Heart left ventricle (tissue), 16 donors: ENCODE data around the gene ICA1L. TPM values are rescaled to one million over a fixed set of nuclear protein-coding genes. Genes with fewer than 3 reads are reported as not detected.

Experiments used
- ATAC-seq, 4 donors: fragments of 200-7000 bp; cut with Tn5 transposase; one replicate each; pipeline ENCODE4 v1.9.1; 2020 to 2022; ENCODE audit warnings: moderate library complexity in 4 of 4, mild to moderate bottlenecking in 3 of 4, moderate number of reproducible peaks in 1 of 4
- DNase-seq, 5 donors: peaks; one replicate each; pipeline ENCODE4 v3.0.0-alpha.2; 2020
- H3K27ac ChIP-seq, 12 donors: fragments of 200-600 bp; sonication (generic) in 4 of 12; one replicate each; pipeline versions ENCODE4 v1.5.0 to v1.8.0; 2016 to 2022; ENCODE audit warnings: mild to moderate bottlenecking in 2 of 12
- H3K27me3 ChIP-seq, 9 donors: fragments of 200-600 bp; sonication (generic) in 2 of 9; one replicate each; pipeline versions ENCODE4 v1.5.1 to v1.8.0; 2016 to 2022; ENCODE audit warnings: mild to moderate bottlenecking in 3 of 9
- H3K36me3 ChIP-seq, 9 donors: fragments of 200-600 bp; sonication (generic) in 2 of 9; one replicate each; pipeline versions ENCODE4 v1.5.0 to v1.8.0; 2018 to 2022; ENCODE audit warnings: mild to moderate bottlenecking in 2 of 9
- H3K4me1 ChIP-seq, 12 donors: fragments of 200-600 bp; sonication (generic) in 4 of 12; one replicate each; pipeline versions ENCODE4 v1.5.0 to v1.8.0; 2016 to 2022; ENCODE audit warnings: mild to moderate bottlenecking in 3 of 12
- H3K4me3 ChIP-seq, 12 donors: fragments of 200-600 bp; sonication (generic) in 4 of 12; one replicate each; pipeline versions ENCODE4 v1.5.0 to v1.8.0; 2017 to 2022; ENCODE audit warnings: mild to moderate bottlenecking in 9 of 12, moderate library complexity in 4 of 12
- H3K9me3 ChIP-seq, 12 donors: fragments of 200-600 bp; sonication (generic) in 4 of 12; one replicate each; pipeline versions ENCODE4 v1.5.0 to v1.8.0; 2016 to 2022; ENCODE audit warnings: mild to moderate bottlenecking in 1 of 12
- CTCF ChIP-seq, 12 donors: fragments of 200-600 bp; sonication (generic) in 4 of 12; IDR thresholded peaks; one replicate each; pipeline versions ENCODE4 v1.5.0 to v1.8.0; 2018 to 2022; ENCODE audit warnings: antibody characterized with exemption in 12 of 12, mild to moderate bottlenecking in 5 of 12
- POLR2A ChIP-seq, 2 donors: fragments of 450-650 bp; IDR thresholded peaks; one replicate each; pipeline ENCODE4 v1.6.1; 2017; ENCODE audit warnings: antibody characterized with exemption in 2 of 2, mild to moderate bottlenecking in 2 of 2, moderate library complexity in 2 of 2
- WGBS, 4 donors: extraction: QIAGEN DNeasy Blood & Tissue Kit in 2 of 4; methylation state at CpG; one replicate each; pipeline versions ENCODE4 v1.1.5 to v1.1.7; 2013 to 2018; 5-methylcytosine and 5-hydroxymethylcytosine counted together
- intact Hi-C, 10 donors: fragments of 100-400 bp; cut with DNase I; formaldehyde crosslinking; loops; one replicate each; pipeline versions ENCODE4 v1.11.1 to v1.14.2; 2022
- polyA plus RNA-seq, 2 donors: library from polyadenylated mRNA; stranded (reverse); fragments of 200-250 nt; gene quantifications; one replicate each; pipeline ENCODE4 v1.2.3, GENCODE V29; 2013
- total RNA-seq, 9 donors: library from RNA; depleted of rRNA in 2 of 9; stranded (reverse); fragments of >200 nt in 2 of 9; fragmentation: NEBNext Ultra II Directional in 3 of 9; extraction: Animal tissue kit (Norgen Biotek cat#: 25700) in 3 of 9; gene quantifications; one replicate each; pipeline versions ENCODE4 v1.1.0 to v1.2.4, GENCODE V29; 2016 to 2023
- donor health status: ischemic (EF 13 %, LVEDD 7.1; RV severe dilation, severe dysfunction).
- donor health status: healthy with polysubstance abuse.
- donor health status: DM: no; HTN: yes; CAD: no.
- donor health status: DM: no; HTN: no; CAD: no.
- donor health status: ischemic (EF 25% LVEDD 6.9; RV normal size, moderate dysfunction).
- donor health status: ischemic (EF 25% LVEDD 5.7; RV mildly dilated, moderate dysfunction).
- donor health status: healthy.
- donor health status: DM: yes; HTN: yes; CAD: no.
- donor health status: ischemic (EF 35%, LVEDD 5.7; RV mildly dilated, moderate dysfunction).
- donor health status: nonischemic (EF 11% LVEDD 7.7; RV severe dilation, severe dysfunction).
- donor health status: DM: yes; HTN: yes; CAD: no.
- donor health status: PGD.
- donor health status: ischemic (EF 29% LVEDD 5.4; RV normal size, mild dysfunction).
- donor health status: nonischemic (EF 23%, LVEDD 6.1; RV moderate dilation, normal function).

ICA1L gene
- total and polyA plus RNA-seq, 11 donors = 1.5 to 9.2 (median 6.0) TPM

DNA sequence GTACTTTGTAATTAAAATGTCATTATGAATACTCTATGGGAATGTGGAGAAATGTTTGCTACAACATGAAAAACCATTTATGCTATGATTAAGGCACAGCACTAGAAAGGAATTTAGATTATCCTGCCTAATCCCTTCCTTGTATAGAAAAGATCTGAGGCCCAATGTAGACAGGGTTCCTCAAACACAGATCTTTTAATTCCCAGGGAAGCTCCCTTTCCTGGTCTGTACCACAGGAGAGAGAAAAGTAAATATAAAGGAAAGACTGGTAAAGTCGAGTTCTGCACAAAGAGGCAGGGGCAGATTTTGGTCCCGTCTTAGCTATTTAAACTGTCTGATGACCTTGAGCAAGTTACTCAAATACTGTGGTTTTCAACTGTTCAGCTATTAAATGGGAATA lies 84.7 kb downstream of the ICA1L start:
- no peak overlapping the region for H3K4me3 ChIP-seq
- no peaks in the 10 kb centered on the region for H3K4me1 ChIP-seq
- no peaks in the 10 kb centered on the region for H3K9me3 ChIP-seq
- peaks cover 0 to 49% (median 16%) of the 10 kb centered on the region in 9 donors for H3K36me3 ChIP-seq
- H3K27me3 ChIP-seq = no peaks in the 10 kb centered on the region
- TF ChIP-seq CTCF (IDR thresholded peaks at IDR 0.05) (no peak), POLR2A (IDR thresholded peaks at IDR 0.05) (no peak)
- WGBS, 4 donors = 78 to 88% (median 81%) methylated on average over 2 of the region's 2 CpGs
- intact Hi-C loops = no loop called here
- H3K27ac ChIP-seq = no peak overlapping the region
- DNase-seq (no peak), ATAC-seq (no peak)

DNA sequence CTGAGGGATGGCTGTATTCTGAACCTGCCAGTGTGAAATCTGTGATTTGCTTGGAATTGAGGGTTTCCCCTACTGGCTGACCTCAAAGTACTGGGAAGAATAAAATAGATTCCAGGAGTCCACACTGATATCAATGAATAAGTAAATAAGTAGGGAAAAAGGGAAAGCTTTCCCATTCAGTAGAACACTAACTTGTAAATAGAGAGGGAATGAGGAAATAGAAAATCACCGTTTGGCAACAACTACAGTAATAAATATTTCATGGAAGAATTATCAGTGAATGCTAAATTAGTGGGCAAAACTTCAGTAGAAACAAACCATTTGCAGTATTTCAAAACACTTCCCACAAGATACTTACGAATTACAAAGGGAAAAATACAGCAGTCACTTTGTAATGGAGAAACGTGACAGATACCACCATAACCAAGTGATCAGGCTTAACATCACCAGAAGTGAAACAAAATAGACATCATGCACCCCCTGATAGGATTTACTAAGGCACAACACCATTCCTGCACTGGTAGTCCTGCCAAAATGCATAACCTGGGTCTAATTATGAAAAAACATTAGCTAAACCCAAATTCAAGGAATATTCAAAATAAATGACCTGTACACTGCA lies 88.5 kb downstream of the ICA1L start:
- no peak for ATAC-seq
- Histone ChIP-seq H3K4me1 (no peaks in the 10 kb centered on the region), H3K9me3 (no peaks in the 10 kb centered on the region), H3K27me3 (no peaks in the 10 kb centered on the region), H3K27ac (no peak overlapping the region), H3K4me3 (no peak overlapping the region), H3K36me3 (peaks cover 0 to 57% (median 14%) of the 10 kb centered on the region in 9 donors)
- TF ChIP-seq POLR2A (IDR thresholded peaks at IDR 0.05) (no peak), CTCF (IDR thresholded peaks at IDR 0.05) (no peak)
- intact Hi-C loops = no loop called here
- no peak for DNase-seq
- 75 to 84% (median 79%) methylated on average over 3 of the region's 3 CpGs for WGBS, 4 donors

DNA sequence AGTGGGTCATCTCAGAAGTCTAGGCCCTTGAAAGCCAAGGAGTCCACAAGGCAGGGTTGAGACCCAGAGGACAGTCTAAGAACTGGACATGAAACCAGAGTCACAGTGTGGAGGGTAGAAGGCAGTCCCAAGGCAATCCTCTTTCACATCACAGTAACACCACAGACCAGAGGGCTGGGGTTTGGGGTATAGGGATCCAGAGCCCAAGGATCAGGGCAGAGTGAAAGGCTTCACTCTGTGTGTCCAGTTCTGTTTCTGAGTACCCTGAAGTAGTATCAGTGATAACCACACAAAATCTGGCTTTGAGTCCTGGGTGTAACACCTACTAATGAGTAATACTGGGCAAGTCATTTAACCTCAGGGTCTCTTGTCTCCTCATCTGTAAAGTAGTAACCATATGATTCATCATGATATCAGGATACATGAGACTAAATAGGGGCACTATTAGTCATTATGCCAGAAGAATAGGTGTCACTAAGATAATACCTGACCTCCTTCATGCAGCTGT lies 91.0 kb downstream of the ICA1L start:
- ATAC-seq = no peak
- peaks cover 0 to 52% (median 7%) of the 10 kb centered on the region in 9 donors for H3K36me3 ChIP-seq

GRCh38 chr2:202778217-202778616 lies 93.3 kb downstream of the ICA1L start:
- intact Hi-C loops = loop anchor here in 1 of 10 donors (10.0 kb wide), 1 partner anchor 97 kb away; the partner anchor contains the start of gene ICA1L
- no peaks in the 10 kb centered on the region for H3K4me1 ChIP-seq
- H3K9me3 ChIP-seq = no peaks in the 10 kb centered on the region
- TF ChIP-seq POLR2A (IDR thresholded peaks at IDR 0.05) = no peak
- no peak for TF ChIP-seq CTCF (IDR thresholded peaks at IDR 0.05)
- peaks cover 0 to 59% (median 7%) of the 10 kb centered on the region in 9 donors for H3K36me3 ChIP-seq
- WGBS, 4 donors = 83 to 90% (median 89%) methylated on average over 2 of the region's 2 CpGs
- no peak for ATAC-seq
- DNase-seq = no peak
- no peak overlapping the region for H3K4me3 ChIP-seq
- no peaks in the 10 kb centered on the region for H3K27me3 ChIP-seq
- no peak overlapping the region for H3K27ac ChIP-seq

More for the DNA sequence above, 91.0 kb downstream of the ICA1L start:
- intact Hi-C loops = no loop called here
- DNase-seq = no peak
- TF ChIP-seq POLR2A (IDR thresholded peaks at IDR 0.05) = no peak
- Histone ChIP-seq H3K4me1 (no peaks in the 10 kb centered on the region), H3K9me3 (no peaks in the 10 kb centered on the region), H3K4me3 (no peak overlapping the region), H3K27ac (no peak overlapping the region), H3K27me3 (no peaks in the 10 kb centered on the region)
